Measurements from ENCODE around the gene NUAK2. TPM values are rescaled to one million over a fixed set of nuclear protein-coding genes. Genes with fewer than 3 reads are reported as not detected.

The NUAK2 gene
- total and polyA plus RNA-seq, 2 donors (not counting 3 experiments of a cell fraction or from before 2014, with no cell fraction given): 1.8 to 2.5 TPM

DNA sequence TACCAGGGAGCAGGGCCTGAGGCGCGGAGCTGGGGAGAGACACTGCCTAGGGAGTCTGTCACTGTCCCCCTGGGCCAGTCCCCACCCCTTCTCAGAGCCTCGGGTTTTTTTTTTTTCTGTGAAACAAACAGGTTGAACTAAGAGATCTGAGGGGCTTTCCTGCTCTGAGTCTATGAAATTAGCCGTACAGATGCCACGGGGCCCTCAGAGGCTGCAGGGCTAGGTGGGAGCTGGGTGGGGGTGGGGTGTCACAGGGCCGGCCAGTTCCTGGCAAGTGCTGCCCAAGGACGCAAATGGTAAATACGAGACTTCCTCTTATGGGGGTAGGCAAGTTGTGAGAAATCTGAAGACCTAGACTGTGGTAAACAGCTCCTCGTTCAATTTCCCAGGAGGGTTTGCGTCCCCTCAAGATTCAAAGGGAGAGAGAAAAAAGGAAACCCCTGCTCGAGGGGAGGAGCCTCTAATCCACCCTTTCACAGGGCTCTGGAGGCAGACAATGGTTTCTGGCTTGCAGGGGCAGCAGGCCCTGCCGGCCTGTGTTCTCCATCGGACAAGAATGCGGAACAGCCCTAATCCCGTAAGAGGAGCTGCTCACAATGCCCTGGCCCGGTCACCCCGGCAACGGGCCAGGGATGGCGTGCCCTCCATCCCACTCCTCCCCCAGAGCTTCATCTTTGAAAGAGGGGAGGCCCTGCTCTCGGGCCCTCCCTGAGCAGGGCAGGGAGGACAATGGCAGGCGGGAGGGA is 7.8 kb downstream of the NUAK2 start:
- no peak for TF ChIP-seq FOS (IDR thresholded peaks at IDR 0.05; ENCODE audit: borderline replicate concordance, insufficient read depth, low read length)
- no peak for TF ChIP-seq GATA2 (IDR thresholded peaks at IDR 0.05; ENCODE audit: insufficient read depth, insufficient read length, low read depth, low read length)
- TF ChIP-seq, protein P1, sequence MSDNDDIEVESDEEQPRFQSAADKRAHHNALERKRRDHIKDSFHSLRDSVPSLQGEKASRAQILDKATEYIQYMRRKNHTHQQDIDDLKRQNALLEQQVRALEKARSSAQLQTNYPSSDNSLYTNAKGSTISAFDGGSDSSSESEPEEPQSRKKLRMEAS (IDR thresholded peaks at IDR 0.05; ENCODE audit: insufficient read depth, insufficient read length): no peak
- no peak for TF ChIP-seq EZH2 (IDR thresholded peaks at IDR 0.05; ENCODE audit: borderline replicate concordance, low read depth, low read length, severe bottlenecking)
- TF ChIP-seq, protein P2, sequence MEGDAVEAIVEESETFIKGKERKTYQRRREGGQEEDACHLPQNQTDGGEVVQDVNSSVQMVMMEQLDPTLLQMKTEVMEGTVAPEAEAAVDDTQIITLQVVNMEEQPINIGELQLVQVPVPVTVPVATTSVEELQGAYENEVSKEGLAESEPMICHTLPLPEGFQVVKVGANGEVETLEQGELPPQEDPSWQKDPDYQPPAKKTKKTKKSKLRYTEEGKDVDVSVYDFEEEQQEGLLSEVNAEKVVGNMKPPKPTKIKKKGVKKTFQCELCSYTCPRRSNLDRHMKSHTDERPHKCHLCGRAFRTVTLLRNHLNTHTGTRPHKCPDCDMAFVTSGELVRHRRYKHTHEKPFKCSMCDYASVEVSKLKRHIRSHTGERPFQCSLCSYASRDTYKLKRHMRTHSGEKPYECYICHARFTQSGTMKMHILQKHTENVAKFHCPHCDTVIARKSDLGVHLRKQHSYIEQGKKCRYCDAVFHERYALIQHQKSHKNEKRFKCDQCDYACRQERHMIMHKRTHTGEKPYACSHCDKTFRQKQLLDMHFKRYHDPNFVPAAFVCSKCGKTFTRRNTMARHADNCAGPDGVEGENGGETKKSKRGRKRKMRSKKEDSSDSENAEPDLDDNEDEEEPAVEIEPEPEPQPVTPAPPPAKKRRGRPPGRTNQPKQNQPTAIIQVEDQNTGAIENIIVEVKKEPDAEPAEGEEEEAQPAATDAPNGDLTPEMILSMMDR (IDR thresholded peaks at IDR 0.05; ENCODE audit: extremely low read depth in 1 of 2, insufficient read depth in 1 of 2, low read depth in 1 of 2, low read length in 2 of 2): no peak
- no peak for TF ChIP-seq POLR2A (IDR thresholded peaks at IDR 0.05; ENCODE audit: low read depth, low read length)
- no peak for TF ChIP-seq POLR2AphosphoS5 (IDR thresholded peaks at IDR 0.05; ENCODE audit: insufficient read depth, low read depth, low read length)
- TF ChIP-seq JUN (IDR thresholded peaks at IDR 0.05; ENCODE audit: borderline replicate concordance, insufficient read depth, insufficient read length, low read depth): no peak
- no peak for TF ChIP-seq MYC (IDR thresholded peaks at IDR 0.05; ENCODE audit: low read depth, low read length)
- H3K27ac ChIP-seq (ENCODE audit: insufficient read depth, low read depth, low read length): peak overlapping the region; percentile 55

More for the DNA sequence above, 7.8 kb downstream of the NUAK2 start:
- peak overlapping the region; percentile 30 for H3K4me2 ChIP-seq (ENCODE audit: insufficient read depth, low read length)
- peaks cover 0 to 8% of the 10 kb centered on the region in 2 experiments for H3K36me3 ChIP-seq (ENCODE audit: control insufficient read depth in 2 of 2, extremely low read depth in 1 of 2, insufficient read depth in 2 of 2, low read length in 2 of 2)
- no peak overlapping the region for H3K4me3 ChIP-seq (replicated peaks in 1 of 3; ENCODE audit: insufficient read depth in 1 of 3, low read depth in 1 of 3, low read length in 3 of 3)
- BruUV-seq (replicated peaks): no TSS peak
- peaks cover 18% of the 10 kb centered on the region for H3K4me1 ChIP-seq (ENCODE audit: control insufficient read depth, extremely low read depth, insufficient read depth, low read length)
- H2AFZ ChIP-seq (ENCODE audit: low read depth, low read length): peak overlapping the region; percentile 76
- H4K20me1 ChIP-seq (replicated peaks; ENCODE audit: control insufficient read depth, extremely low read depth, insufficient read depth, low read length): no peaks in the 10 kb centered on the region
- intact Hi-C loops (cut with micrococcal nuclease): loop anchor here (1.0 kb wide), 1 partner anchor 29 kb away; no protein-coding TSS in a partner anchor
- peak overlapping the region; percentile 56 for H3K9ac ChIP-seq (replicated peaks; ENCODE audit: extremely low read depth, insufficient read depth, low read length)
- CTCF ChIA-PET: interaction anchor here (0.8 to 3.3 kb wide), 7 partner anchors 10 to 43 kb away, joined by 3 to 29 read pairs (median 5); no protein-coding TSS in a partner anchor
- POLR2A ChIA-PET: interaction anchor here (0.7 to 1.1 kb wide), 2 partner anchors 29 to 40 kb away, joined by 4 to 6 read pairs; no protein-coding TSS in a partner anchor
- no peaks in the 10 kb centered on the region for H3K27me3 ChIP-seq (ENCODE audit: control insufficient read depth in 2 of 2, insufficient read depth in 2 of 2, low read length in 2 of 2)
- H3K79me2 ChIP-seq (ENCODE audit: control insufficient read depth, insufficient read depth, low read length): no peaks in the 10 kb centered on the region
- peak; percentile 68 for FAIRE-seq
- no peaks in the 10 kb centered on the region for H3K9me1 ChIP-seq (replicated peaks; ENCODE audit: control insufficient read depth, extremely low read depth, insufficient read depth, low read length)
- H3K9me3 ChIP-seq (replicated peaks; ENCODE audit: control insufficient read depth, insufficient read depth, low read length): no peaks in the 10 kb centered on the region
- peak; percentile 67 for DNase-seq (ENCODE audit: low read depth, low spot score)
- dilution Hi-C loops (cut with MboI; ENCODE audit: extremely low pct_ligation_motif_present, low sequenced_read_pairs): no loop called here
